ENCODE results near the gene SLC35F4.

SLC35F4 gene

GRCh38 chr14:57530571-57530970, 335.3 kb downstream of the SLC35F4 start:
- DNase-seq (ENCODE audit: low read depth, low spot score) = no peak
- TF ChIP-seq, protein P1, sequence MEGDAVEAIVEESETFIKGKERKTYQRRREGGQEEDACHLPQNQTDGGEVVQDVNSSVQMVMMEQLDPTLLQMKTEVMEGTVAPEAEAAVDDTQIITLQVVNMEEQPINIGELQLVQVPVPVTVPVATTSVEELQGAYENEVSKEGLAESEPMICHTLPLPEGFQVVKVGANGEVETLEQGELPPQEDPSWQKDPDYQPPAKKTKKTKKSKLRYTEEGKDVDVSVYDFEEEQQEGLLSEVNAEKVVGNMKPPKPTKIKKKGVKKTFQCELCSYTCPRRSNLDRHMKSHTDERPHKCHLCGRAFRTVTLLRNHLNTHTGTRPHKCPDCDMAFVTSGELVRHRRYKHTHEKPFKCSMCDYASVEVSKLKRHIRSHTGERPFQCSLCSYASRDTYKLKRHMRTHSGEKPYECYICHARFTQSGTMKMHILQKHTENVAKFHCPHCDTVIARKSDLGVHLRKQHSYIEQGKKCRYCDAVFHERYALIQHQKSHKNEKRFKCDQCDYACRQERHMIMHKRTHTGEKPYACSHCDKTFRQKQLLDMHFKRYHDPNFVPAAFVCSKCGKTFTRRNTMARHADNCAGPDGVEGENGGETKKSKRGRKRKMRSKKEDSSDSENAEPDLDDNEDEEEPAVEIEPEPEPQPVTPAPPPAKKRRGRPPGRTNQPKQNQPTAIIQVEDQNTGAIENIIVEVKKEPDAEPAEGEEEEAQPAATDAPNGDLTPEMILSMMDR (IDR thresholded peaks at IDR 0.05; ENCODE audit: insufficient read depth, low read length, missing control alignments) = no peak
- CTCF ChIA-PET = no interaction called here
- H3K4me3 ChIP-seq (ENCODE audit: low read depth, low read length) = no peak overlapping the region
- POLR2A ChIA-PET = no interaction called here

DNA sequence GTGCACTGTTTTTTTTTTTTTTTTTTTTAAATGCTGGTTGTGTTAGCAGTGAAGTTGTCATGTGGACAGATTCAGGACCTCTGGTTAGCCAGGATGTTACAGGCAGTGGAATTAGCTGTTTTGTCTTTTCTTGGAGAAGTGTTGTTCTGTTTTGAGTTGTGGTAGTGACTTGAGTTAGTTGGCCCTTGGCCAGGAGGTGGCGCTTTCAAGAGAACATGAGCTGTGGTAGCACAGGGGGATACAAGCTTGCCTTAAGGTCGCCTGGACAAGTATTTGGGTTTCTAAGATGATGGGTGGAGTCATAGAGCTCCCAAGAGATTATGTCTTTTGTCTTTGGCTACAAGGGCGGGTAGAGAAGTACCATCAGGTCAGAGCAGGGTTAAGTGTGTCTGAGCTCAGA, 338.9 kb downstream of the SLC35F4 start:
- ChIA-PET POLR2A (no interaction called here), CTCF (no interaction called here)
- DNase-seq (ENCODE audit: low read depth, low spot score) = no peak
- TF ChIP-seq, protein P1 (IDR thresholded peaks at IDR 0.05; ENCODE audit: insufficient read depth, low read length, missing control alignments) = no peak
- no peak overlapping the region for H3K4me3 ChIP-seq (ENCODE audit: low read depth, low read length)

- POLR2A ChIA-PET = no interaction called here
- TF ChIP-seq, protein P1 (IDR thresholded peaks at IDR 0.05; ENCODE audit: insufficient read depth, low read length, missing control alignments) = no peak
- CTCF ChIA-PET = no interaction called here
Observed at GRCh38 chr14:57519043-57519442, 346.8 kb downstream of the SLC35F4 start.

More at GRCh38 chr14:57519043-57519442, 346.8 kb downstream of the SLC35F4 start:
- no peak overlapping the region for H3K4me3 ChIP-seq (ENCODE audit: low read depth, low read length)
- no peak for DNase-seq (ENCODE audit: low read depth, low spot score)

All from AG04449 (cell line).